A549 treated with CpdA at 1 μM for 4 hours (cell line): ENCODE results near the gene CXorf58. TPM values are rescaled to one million over a fixed set of nuclear protein-coding genes. Genes with fewer than 3 reads are reported as not detected.

Experiments
- total RNA-seq: library from RNA; stranded (reverse); fragments of 200-300 nt; extraction: Qiagen RNA extraction; gene quantifications from 5 replicates; pipeline ENCODE4 v1.2.3, GENCODE V29; 2022; ENCODE audit warnings: low read depth

Gene CXorf58, protein sequence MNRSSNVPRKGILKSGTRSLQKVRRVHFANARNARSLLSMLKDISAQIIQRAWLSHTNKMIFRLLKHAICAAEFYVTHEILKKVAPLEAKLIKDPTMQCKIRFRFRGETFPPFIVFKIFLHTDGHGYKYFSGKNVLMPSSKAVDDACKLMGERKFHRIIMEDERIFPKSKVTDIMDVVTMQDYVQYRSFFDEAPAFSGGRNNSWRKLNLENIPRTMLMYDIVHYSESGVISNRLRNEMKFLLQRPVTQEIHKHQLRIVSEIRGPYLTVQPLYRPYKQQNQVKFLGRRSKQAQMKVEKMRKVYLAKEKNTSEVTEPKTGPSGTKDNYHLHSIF
- total RNA-seq = 0.09 to 0.12 TPM in 2 of 5 replicates, not detected in the others

DNA sequence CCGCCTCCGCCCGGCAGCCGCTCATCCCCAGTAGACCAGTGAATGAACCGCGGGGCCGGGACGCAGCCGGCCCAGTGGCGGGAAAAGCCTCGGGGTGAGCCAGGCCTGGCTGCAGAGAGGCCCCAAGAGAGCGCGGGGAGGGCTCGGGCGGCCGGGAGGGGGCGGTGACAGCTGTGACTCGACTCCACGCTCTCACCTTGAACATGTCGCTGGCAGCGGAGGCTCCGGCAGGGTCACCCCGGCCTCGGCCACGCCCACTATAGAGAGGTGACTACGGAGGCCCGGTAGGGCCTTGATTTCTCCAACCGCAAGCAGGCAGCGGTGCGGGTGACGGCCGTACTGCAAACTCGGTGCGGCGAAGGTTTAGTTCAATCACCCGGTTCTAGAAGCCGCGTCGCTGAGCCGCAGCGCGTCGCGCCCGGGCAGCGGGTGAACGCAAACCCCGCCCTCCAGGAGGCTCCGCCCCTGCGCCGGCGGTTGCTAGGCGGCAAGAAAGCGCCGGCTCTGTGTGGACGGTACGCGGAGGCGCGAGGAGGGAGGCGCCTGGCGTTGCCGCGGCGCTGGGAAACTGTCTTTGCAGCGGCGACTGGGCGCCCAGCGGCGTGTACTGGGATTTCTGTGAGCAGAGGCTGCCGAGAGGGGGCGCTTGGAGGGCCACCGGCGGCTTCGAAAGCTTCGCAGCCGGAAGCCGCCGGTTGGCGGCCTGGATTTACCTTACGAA lies at the start of gene CXorf58, which contains the start of gene APOO:
TSS of gene CXorf58 (plus strand) at position 509 of the 721 bp plus-strand sequence. CDS start 2,297 bp downstream, outside the sequence.
TSS of gene APOO (minus strand) at position 441 of the 721 bp plus-strand sequence. CDS start at position 205, 236 bp downstream.

Other genes starting within 250 kb of the CXorf58 start
- gene PRDX4, start 240.5 kb upstream of the CXorf58 start, total RNA-seq = 231 to 292 TPM (median 274 TPM) in 5 replicates
- gene ACOT9, start 164.7 kb upstream of the CXorf58 start, total RNA-seq = 91.2 to 105 TPM (median 96.3 TPM) in 5 replicates
- 348 to 477 TPM (median 412 TPM) in 5 replicates for gene SAT1, start 124.8 kb upstream of the CXorf58 start, total RNA-seq
- 31.9 to 34.4 TPM (median 33.5 TPM) in 5 replicates for gene APOO, start 68 bp upstream of the CXorf58 start, total RNA-seq
- 4.3 to 5.8 TPM (median 5.0 TPM) in 5 replicates for gene KLHL15, start 119.2 kb downstream of the CXorf58 start, total RNA-seq
- 131 to 231 TPM (median 139 TPM) in 5 replicates for gene EIF2S3, start 146.9 kb downstream of the CXorf58 start, total RNA-seq
- gene ZFX, start 241.7 kb downstream of the CXorf58 start, total RNA-seq = 8.7 to 12.4 TPM (median 10.0 TPM) in 5 replicates